Endothelial cell of umbilical vein (primary cell): ENCODE data around the gene ERICH6B. TPM values are rescaled to one million over a fixed set of nuclear protein-coding genes. Genes with fewer than 3 reads are reported as not detected.

Source experiments
- BruUV-seq: library from RNA; stranded (reverse); fragments of 400-500 nt; replicated peaks from 2 replicates; lab custom pipeline; 2021; lab: Mats Ljungman, UMichigan
- CTCF ChIA-PET: fragments of 300-600, 350-600 bp; sonication (Branson Sonifier 250); formaldehyde crosslinking; loops from one replicate; lab custom pipeline; 2021; ENCODE audit warnings: antibody characterized with exemption, inconsistent platforms; lab: Charles Lee
- POLR2A ChIA-PET: fragments of 300-600, 350-600 bp; sonication (Branson Sonifier 250); formaldehyde crosslinking; loops from one replicate; lab custom pipeline; 2021; ENCODE audit warnings: antibody characterized with exemption, inconsistent platforms; lab: Charles Lee
- DNase-seq: peaks from one replicate; pipeline ENCODE4 v3.0.0-alpha.2; 2011; ENCODE audit warnings: low read depth, low spot score
- FAIRE-seq: peaks from 2 replicates; lab custom pipeline; 2011; peaks lifted over from hg19 to GRCh38; lab: Jason Lieb, UNC
- H2AFZ ChIP-seq: 2 replicates; pipeline ENCODE4 v1.6.0; 2012; ENCODE audit warnings: low read depth, low read length, control low read depth, inconsistent platforms
- H3K27ac ChIP-seq: 2 replicates; pipeline ENCODE4 v1.5.1; 2011; ENCODE audit warnings: low read depth, mild to moderate bottlenecking, control low read depth, low read length, moderate library complexity; ENCODE audit not compliant: insufficient read depth
- H3K27me3 ChIP-seq, 2 experiments: 2 replicates each; pipeline versions ENCODE4 v1.6.0 to v1.6.1; 2011; ENCODE audit warnings: low read length in 2 of 2, mixed read lengths in 1 of 2; ENCODE audit not compliant: control insufficient read depth in 2 of 2, insufficient read depth in 2 of 2
- H3K36me3 ChIP-seq, 2 experiments: 2 replicates in 1 of 2; 3 replicates in 1 of 2; pipeline ENCODE4 v1.5.1; 2011; ENCODE audit warnings: low read length in 2 of 2, mild to moderate bottlenecking in 1 of 2, moderate library complexity in 1 of 2; ENCODE audit not compliant: control insufficient read depth in 2 of 2, insufficient read depth in 2 of 2; ENCODE audit errors: extremely low read depth in 1 of 2
- H3K4me1 ChIP-seq: 3 replicates; pipeline ENCODE4 v1.5.1; 2011; ENCODE audit warnings: mild to moderate bottlenecking, low read length; ENCODE audit not compliant: control insufficient read depth, insufficient read depth; ENCODE audit errors: extremely low read depth
- H3K4me2 ChIP-seq: 2 replicates; pipeline ENCODE4 v1.6.1; 2011; ENCODE audit warnings: low read length, control low read depth, mixed read lengths; ENCODE audit not compliant: insufficient read depth
- H3K4me3 ChIP-seq, 3 experiments: fragments of 200-600 bp in 1 of 3; sonication (generic), shearing (Covaris generic) in 1 of 3; replicated peaks in 1 of 3; 2 replicates each; pipeline ENCODE4 v1.5.1; 2011 to 2016; ENCODE audit warnings: control low read depth in 3 of 3, low read length in 3 of 3, mild to moderate bottlenecking in 2 of 3, inconsistent platforms in 1 of 3, low read depth in 1 of 3, moderate library complexity in 1 of 3; ENCODE audit not compliant: insufficient read depth in 1 of 3
- H3K79me2 ChIP-seq: 2 replicates; pipeline ENCODE4 v1.6.0; 2012; ENCODE audit warnings: low read length, inconsistent platforms; ENCODE audit not compliant: control insufficient read depth, insufficient read depth
- H3K9ac ChIP-seq: replicated peaks from 2 replicates; pipeline ENCODE3; 2011; ENCODE audit warnings: low read length, control low read depth; ENCODE audit not compliant: insufficient read depth; ENCODE audit errors: extremely low read depth
- H3K9me1 ChIP-seq: replicated peaks from 3 replicates; pipeline ENCODE4 v1.6.0; 2011; ENCODE audit warnings: mild to moderate bottlenecking, low read length; ENCODE audit not compliant: control insufficient read depth, insufficient read depth; ENCODE audit errors: extremely low read depth
- H3K9me3 ChIP-seq: replicated peaks from 2 replicates; pipeline ENCODE4 v1.5.1; 2012; ENCODE audit warnings: low read length, inconsistent platforms; ENCODE audit not compliant: control insufficient read depth, insufficient read depth
- H4K20me1 ChIP-seq: replicated peaks from 2 replicates; pipeline ENCODE3; 2011; ENCODE audit warnings: mild to moderate bottlenecking, low read length; ENCODE audit not compliant: control insufficient read depth, insufficient read depth; ENCODE audit errors: extremely low read depth
- CTCF ChIP-seq, 2 donors: IDR thresholded peaks; 1 replicate in 1 of 2; 2 replicates in 1 of 2; pipeline ENCODE4 v1.5.1; 2011; ENCODE audit warnings: low read length in 2 of 2, mild to moderate bottlenecking in 2 of 2, moderate library complexity in 2 of 2, control low read depth in 1 of 2, inconsistent platforms in 1 of 2, low read depth in 1 of 2; ENCODE audit not compliant: insufficient read depth in 1 of 2; ENCODE audit errors: extremely low read depth in 1 of 2
- EZH2 ChIP-seq: IDR thresholded peaks from 2 replicates; pipeline ENCODE4 v1.6.1; 2012; ENCODE audit warnings: borderline replicate concordance, low read depth, mild to moderate bottlenecking, moderate library complexity, low read length, inconsistent platforms; ENCODE audit not compliant: severe bottlenecking
- FOS ChIP-seq: IDR thresholded peaks from 2 replicates; pipeline ENCODE4 v1.6.1; 2011; ENCODE audit warnings: mild to moderate bottlenecking, low read length, moderate library complexity, borderline replicate concordance; ENCODE audit not compliant: insufficient read depth
- GATA2 ChIP-seq: IDR thresholded peaks from 2 replicates; pipeline ENCODE4 v1.7.0; 2011; ENCODE audit warnings: low read depth, mild to moderate bottlenecking, moderate library complexity, mixed read lengths, low read length; ENCODE audit not compliant: insufficient read length, insufficient read depth
- JUN ChIP-seq: IDR thresholded peaks from 2 replicates; pipeline ENCODE4 v1.6.1; 2011; ENCODE audit warnings: borderline replicate concordance, low read depth; ENCODE audit not compliant: insufficient read length, insufficient read depth
- MAX ChIP-seq: IDR thresholded peaks from 2 replicates; pipeline ENCODE4 v1.6.1; 2011; ENCODE audit not compliant: insufficient read depth, insufficient read length
- MYC ChIP-seq: IDR thresholded peaks from one replicate; pipeline ENCODE4 v1.6.1; 2011; ENCODE audit warnings: mild to moderate bottlenecking, low read depth, low read length
- POLR2A ChIP-seq: IDR thresholded peaks from 2 replicates; pipeline ENCODE4 v1.6.1; 2012; ENCODE audit warnings: low read depth, mild to moderate bottlenecking, control low read depth, low read length
- POLR2AphosphoS5 ChIP-seq: IDR thresholded peaks from 2 replicates; pipeline ENCODE4 v1.6.1; 2012; ENCODE audit warnings: low read depth, mild to moderate bottlenecking, control low read depth, low read length, moderate library complexity; ENCODE audit not compliant: insufficient read depth
- dilution Hi-C: fragments of 300-500 bp; cut with MboI; formaldehyde crosslinking; loops from one replicate; pipeline ENCODE4 v1.15.0; 2019; ENCODE audit warnings: low sequenced_read_pairs; ENCODE audit not compliant: extremely low pct_ligation_motif_present
- intact Hi-C: fragments of 100-400 bp; cut with micrococcal nuclease; formaldehyde crosslinking; loops from one replicate; pipeline ENCODE4 v1.10.0; 2022
- polyA plus RNA-seq, 4 experiments: library from polyadenylated mRNA; depleted of rRNA in 3 of 4; stranded (reverse) in 3 of 4; unstranded in 1 of 4; fragments of >200 nt; gene quantifications; 2 replicates each; pipeline versions ENCODE4 v1.2.1 to v1.2.3, GENCODE V29; 2011 to 2012; ENCODE audit warnings: missing spikeins in 1 of 4
- total RNA-seq: library from RNA; stranded (reverse); gene quantifications from 2 replicates; pipeline ENCODE4 v1.2.3, GENCODE V29; 2021

The ERICH6B gene
- total and polyA plus RNA-seq, 2 donors (not counting 3 experiments of a cell fraction or from before 2014, with no cell fraction given) = not detected

GRCh38 chr13:45512098-45512496 lies 103.4 kb downstream of the ERICH6B start:
- DNase-seq (peak; percentile 21), FAIRE-seq (no peak)
- no peaks in the 10 kb centered on the region for H4K20me1 ChIP-seq
- H3K4me2 ChIP-seq = peak overlapping the region; percentile 43
- peak overlapping the region; percentile 61 for H3K9ac ChIP-seq
- H3K36me3 ChIP-seq = peaks cover 12 to 14% of the 10 kb centered on the region in 2 experiments
- no TSS peak for BruUV-seq
- no peak for TF ChIP-seq CTCF (IDR thresholded peaks at IDR 0.05; ENCODE audit: extremely low read depth in 1 of 2, insufficient read depth in 1 of 2, low read depth in 1 of 2, low read length in 2 of 2)
- TF ChIP-seq POLR2AphosphoS5 = no peak
- TF ChIP-seq FOS = peak; percentile 54
- peak; percentile 24 for TF ChIP-seq JUN
- no peak for TF ChIP-seq POLR2A
- TF ChIP-seq MYC = no peak
- TF ChIP-seq MAX = no peak
- no peak for TF ChIP-seq EZH2
- TF ChIP-seq GATA2 = no peak
- H3K79me2 ChIP-seq = no peaks in the 10 kb centered on the region
- ChIA-PET POLR2A (interaction anchor here (0.7 kb wide), 2 partner anchors 58 to 114 kb away, joined by 4 to 5 read pairs; no protein-coding TSS in a partner anchor), CTCF (interaction anchor here (0.6 to 1.3 kb wide), 4 partner anchors 15 to 809 kb away, joined by 3 to 8 read pairs (median 3); no protein-coding TSS in a partner anchor)
- H3K4me3 ChIP-seq = no peak overlapping the region
- dilution Hi-C loops = no loop called here
- no peak overlapping the region for H2AFZ ChIP-seq
- H3K4me1 ChIP-seq = peaks cover 14% of the 10 kb centered on the region
- H3K27ac ChIP-seq = peak overlapping the region; percentile 46
- H3K9me1 ChIP-seq = no peaks in the 10 kb centered on the region
- no peaks in the 10 kb centered on the region for H3K9me3 ChIP-seq
- no peaks in the 10 kb centered on the region for H3K27me3 ChIP-seq
- intact Hi-C loops = no loop called here
